BLaER1 treated with 17β-estradiol and CSF1 and Interleukin-3, amounts not matched to agents 10 nM and 100 nM (cell line): ENCODE data around the gene MSI2.

Source experiments
- H3K27ac ChIP-seq, 11 experiments: shearing (Covaris generic); formaldehyde crosslinking; 2 replicates each; pipeline ENCODE4 v1.8.1; 2022
- H3K27me3 ChIP-seq, 11 experiments: shearing (Covaris generic); formaldehyde crosslinking; 2 replicates each; pipeline ENCODE4 v1.8.1; 2022
- H3K36me3 ChIP-seq, 11 experiments: shearing (Covaris generic); formaldehyde crosslinking; 2 replicates each; pipeline ENCODE4 v1.8.1; 2022
- H3K4me1 ChIP-seq, 10 experiments: shearing (Covaris generic); formaldehyde crosslinking; 2 replicates each; pipeline ENCODE4 v1.8.1; 2022
- H3K4me2 ChIP-seq, 11 experiments: shearing (Covaris generic); formaldehyde crosslinking; 2 replicates each; pipeline ENCODE4 v1.8.1; 2022
- H3K4me3 ChIP-seq, 10 experiments: shearing (Covaris generic); formaldehyde crosslinking; 2 replicates each; pipeline ENCODE4 v1.8.1; 2022
- H3K9ac ChIP-seq, 11 experiments: shearing (Covaris generic); formaldehyde crosslinking; 2 replicates each; pipeline ENCODE4 v1.8.1; 2022
- H3K9me3 ChIP-seq, 11 experiments: shearing (Covaris generic); formaldehyde crosslinking; replicated peaks in 1 of 11; 2 replicates each; pipeline ENCODE4 v1.8.1; 2022
- H4K20me1 ChIP-seq, 11 experiments: shearing (Covaris generic); formaldehyde crosslinking; 2 replicates each; pipeline ENCODE4 v1.8.1; 2022
- Cebpa-rat ChIP-seq, 11 experiments: shearing (Covaris generic); IDR thresholded peaks; 2 replicates each; pipeline ENCODE4 v1.8.1; 2022

Gene MSI2

GRCh38 chr17:57714665-57715180, 458.4 kb downstream of the MSI2 start:
- Histone ChIP-seq H3K36me3 (no peaks in the 10 kb centered on the region; a peak in 1 of 22 replicates), H3K27ac (0 out of 22 replicates have a peak overlapping the region, but pooled peaks of 1 of the 11 experiments have one; percentile 27), H3K4me1 (peaks cover 0 to 27% (median 18%) of the 10 kb centered on the region in 10 experiments; a peak in 18 of 20 replicates), H3K27me3 (no peaks in the 10 kb centered on the region), H3K4me3 (no peak overlapping the region), H3K9ac (no peak overlapping the region), H4K20me1 (no peaks in the 10 kb centered on the region), H3K4me2 (peak overlapping the region in 2 of 11 experiments; percentile 4 to 29; a peak in 1 of 22 replicates), H3K9me3 (peaks cover 8 to 20% (median 13%) of the 10 kb centered on the region in 11 experiments; a peak in 21 of 22 replicates)
- no peak for TF ChIP-seq Cebpa-rat (IDR thresholded peaks at IDR 0.05)

- Histone ChIP-seq H3K27me3 (no peaks in the 10 kb centered on the region), H3K4me2 (peak overlapping the region in 9 of 11 experiments; percentile 2 to 54 (median 29); a peak in 6 of 22 replicates)
Observed at GRCh38 chr17:57715981-57716380, 459.7 kb downstream of the MSI2 start.

GRCh38 chr17:57718878-57719277, 462.6 kb downstream of the MSI2 start:
- Histone ChIP-seq H3K4me3 (no peak overlapping the region), H3K9ac (peak overlapping the region in 1 of 11 experiments; percentile 28; a peak in 2 of 22 replicates), H3K9me3 (peaks cover 0 to 9% (median 0%) of the 10 kb centered on the region in 11 experiments; a peak in 4 of 22 replicates), H3K36me3 (no peaks in the 10 kb centered on the region), H3K27ac (peak overlapping the region in 2 of 11 experiments; percentile 12 to 41; a peak in 1 of 22 replicates), H3K27me3 (peaks cover 0 to 15% (median 0%) of the 10 kb centered on the region in 11 experiments; a peak in 1 of 22 replicates), H3K4me1 (peaks cover 15 to 65% (median 58%) of the 10 kb centered on the region in 10 experiments), H3K4me2 (peak overlapping the region in 8 of 11 experiments; percentile 0 to 64 (median 22); a peak in 12 of 22 replicates), H4K20me1 (0 out of 22 replicates have a peak, but pooled peaks cover 0 to 6% (median 0%) of the 10 kb centered on the region in 11 experiments)
- no peak for TF ChIP-seq Cebpa-rat (IDR thresholded peaks at IDR 0.05)

More at GRCh38 chr17:57715981-57716380, 459.7 kb downstream of the MSI2 start:
- Histone ChIP-seq H4K20me1 (no peaks in the 10 kb centered on the region), H3K9ac (no peak overlapping the region), H3K27ac (no peak overlapping the region), H3K4me1 (peaks cover 0 to 36% (median 29%) of the 10 kb centered on the region in 10 experiments; a peak in 18 of 20 replicates), H3K36me3 (no peaks in the 10 kb centered on the region), H3K9me3 (peaks cover 0 to 12% (median 4%) of the 10 kb centered on the region in 11 experiments; a peak in 8 of 22 replicates), H3K4me3 (no peak overlapping the region)
- no peak for TF ChIP-seq Cebpa-rat (IDR thresholded peaks at IDR 0.05)

- TF ChIP-seq Cebpa-rat (IDR thresholded peaks at IDR 0.05): no peak
- H3K27ac ChIP-seq: peak overlapping the region in 5 of 11 experiments; percentile 34 to 97 (median 96); a peak in 8 of 22 replicates
- 0 out of 22 replicates have a peak, but pooled peaks cover 0 to 10% (median 0%) of the 10 kb centered on the region in 11 experiments for H4K20me1 ChIP-seq
- peaks cover 0 to 16% (median 0%) of the 10 kb centered on the region in 11 experiments; a peak in 4 of 22 replicates for H3K27me3 ChIP-seq
- peaks cover 28 to 74% (median 69%) of the 10 kb centered on the region in 10 experiments for H3K4me1 ChIP-seq
- peak overlapping the region in 8 of 11 experiments; percentile 37 to 97 (median 94); a peak in 16 of 22 replicates for H3K4me2 ChIP-seq
- H3K9ac ChIP-seq: peak overlapping the region in 1 of 11 experiments; percentile 52; a peak in 2 of 22 replicates
- H3K36me3 ChIP-seq: no peaks in the 10 kb centered on the region
- peaks cover 0 to 9% (median 0%) of the 10 kb centered on the region in 11 experiments; a peak in 4 of 22 replicates for H3K9me3 ChIP-seq
- no peak overlapping the region for H3K4me3 ChIP-seq
Observed at GRCh38 chr17:57720386-57721035, 464.2 kb downstream of the MSI2 start.

DNA sequence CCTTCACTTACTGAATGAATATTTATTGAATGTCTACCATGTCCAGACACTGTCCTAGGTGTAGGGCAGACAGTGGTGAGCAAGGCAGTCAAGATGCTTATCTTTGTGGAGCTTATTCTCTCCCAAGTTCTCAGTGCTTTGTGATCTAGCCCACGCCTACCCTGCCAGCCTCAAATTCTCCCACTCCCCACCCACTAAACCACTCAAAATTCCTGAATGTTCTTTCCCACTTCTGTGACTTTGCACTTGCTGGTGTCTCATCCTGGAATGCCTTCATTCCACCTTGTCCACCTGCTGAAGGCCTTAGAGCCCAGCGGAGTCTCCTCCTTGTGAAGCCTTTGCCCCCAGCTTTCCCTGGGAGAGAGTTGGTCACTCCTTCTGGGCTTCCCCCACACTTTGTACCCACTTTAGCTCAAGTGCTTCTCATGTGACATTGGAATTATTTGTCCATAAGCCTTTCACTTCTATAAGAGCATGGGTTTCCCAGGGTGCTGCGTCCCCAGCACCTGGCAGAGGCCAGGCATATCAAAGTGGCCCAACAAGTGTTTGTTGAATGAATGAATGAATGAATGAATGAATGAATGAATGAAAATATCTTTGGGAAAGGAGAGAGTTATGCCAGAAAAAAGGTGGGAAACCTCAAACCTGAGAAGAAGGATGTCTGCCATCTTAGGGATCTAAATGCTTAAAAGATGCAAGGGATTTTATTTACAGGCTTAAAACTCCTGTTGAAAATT, 465.8 kb downstream of the MSI2 start:
- H3K4me2 ChIP-seq: peak overlapping the region in 10 of 11 experiments; percentile 83 to 98 (median 94); a peak in 20 of 22 replicates
- peaks cover 0 to 1% (median 0%) of the 10 kb centered on the region in 11 experiments; a peak in 4 of 22 replicates for H3K9me3 ChIP-seq
- peak overlapping the region in 7 of 11 experiments; percentile 63 to 87 (median 79); a peak in 13 of 22 replicates for H3K9ac ChIP-seq
- H3K4me3 ChIP-seq: peak overlapping the region in 2 of 10 experiments; percentile 37 to 61; a peak in 4 of 20 replicates
- H3K27ac ChIP-seq: peak overlapping the region in 7 of 11 experiments; percentile 78 to 97 (median 95); a peak in 14 of 22 replicates
- H3K4me1 ChIP-seq: peaks cover 43 to 86% (median 79%) of the 10 kb centered on the region in 10 experiments
- peaks cover 0 to 30% (median 0%) of the 10 kb centered on the region in 11 experiments; a peak in 4 of 22 replicates for H3K27me3 ChIP-seq
- H4K20me1 ChIP-seq: 0 out of 22 replicates have a peak, but pooled peaks cover 0 to 10% (median 0%) of the 10 kb centered on the region in 11 experiments
- no peak for TF ChIP-seq Cebpa-rat (IDR thresholded peaks at IDR 0.05)
- H3K36me3 ChIP-seq: no peaks in the 10 kb centered on the region

DNA sequence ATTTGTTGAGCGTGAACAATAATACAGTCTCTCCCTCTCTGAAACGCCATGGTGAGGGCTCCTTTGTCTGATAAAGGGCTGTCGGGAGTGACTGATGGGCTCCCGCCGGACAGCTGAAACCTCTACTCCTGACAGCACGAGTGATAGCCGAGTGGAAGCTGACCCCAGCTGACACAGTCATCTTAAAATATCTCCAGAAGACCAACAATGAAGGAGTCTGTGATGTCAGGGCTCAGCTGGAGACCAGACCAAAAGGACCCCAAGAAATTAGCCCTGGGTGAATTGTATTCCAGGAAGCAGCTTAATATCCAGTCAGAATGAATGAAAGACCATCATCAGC, 466.4 kb downstream of the MSI2 start:
- H3K4me3 ChIP-seq: peak overlapping the region in 5 of 10 experiments; percentile 37 to 61 (median 53); a peak in 9 of 20 replicates

GRCh38 chr17:57723427-57724025, 467.2 kb downstream of the MSI2 start:
- TF ChIP-seq Cebpa-rat (IDR thresholded peaks at IDR 0.05): no peak
- Histone ChIP-seq H3K4me3 (peak overlapping the region in 9 of 10 experiments; percentile 7 to 61 (median 50); a peak in 17 of 20 replicates), H4K20me1 (0 out of 22 replicates have a peak, but pooled peaks cover 0 to 10% (median 0%) of the 10 kb centered on the region in 11 experiments), H3K4me1 (peaks cover 43 to 99% (median 92%) of the 10 kb centered on the region in 10 experiments), H3K9ac (peak overlapping the region in 10 of 11 experiments; percentile 26 to 87 (median 69); a peak in 17 of 22 replicates), H3K4me2 (peak overlapping the region; percentile 83 to 98 (median 93)), H3K27me3 (peaks cover 0 to 30% (median 0%) of the 10 kb centered on the region in 11 experiments; a peak in 4 of 22 replicates), H3K36me3 (no peaks in the 10 kb centered on the region), H3K9me3 (no peaks in the 10 kb centered on the region), H3K27ac (peak overlapping the region in 9 of 11 experiments; percentile 44 to 97 (median 87); a peak in 17 of 22 replicates)

More for the DNA sequence above, 466.4 kb downstream of the MSI2 start:
- peak overlapping the region; percentile 83 to 98 (median 93) for H3K4me2 ChIP-seq
- H3K9ac ChIP-seq: peak overlapping the region in 7 of 11 experiments; percentile 63 to 87 (median 79); a peak in 13 of 22 replicates
- H3K27ac ChIP-seq: peak overlapping the region in 7 of 11 experiments; percentile 78 to 97 (median 95); a peak in 14 of 22 replicates
- H4K20me1 ChIP-seq: 0 out of 22 replicates have a peak, but pooled peaks cover 0 to 10% (median 0%) of the 10 kb centered on the region in 11 experiments
- H3K4me1 ChIP-seq: peaks cover 43 to 91% (median 84%) of the 10 kb centered on the region in 10 experiments
- H3K9me3 ChIP-seq: no peaks in the 10 kb centered on the region
- no peak for TF ChIP-seq Cebpa-rat (IDR thresholded peaks at IDR 0.05)
- H3K36me3 ChIP-seq: no peaks in the 10 kb centered on the region
- peaks cover 0 to 30% (median 0%) of the 10 kb centered on the region in 11 experiments; a peak in 4 of 22 replicates for H3K27me3 ChIP-seq
